Esophagus squamous epithelium (tissue), 4 donors: ENCODE data around the gene FBLN5.

Experiments
- POLR2A ChIP-seq, 4 donors: fragments of 450-650 bp; IDR thresholded peaks; one replicate each; pipeline ENCODE4 v1.6.1; 2017; ENCODE audit warnings: antibody characterized with exemption in 4 of 4, mild to moderate bottlenecking in 4 of 4, moderate library complexity in 3 of 4
- TF ChIP-seq, protein P1 (sequence below), 6 experiments: fragments of 450-650 bp in 4 of 6; fragments of 200-600 bp in 2 of 6; sonication (generic) in 2 of 6; IDR thresholded peaks; one replicate each; pipeline ENCODE4 v1.5.1; 2016 to 2019; ENCODE audit warnings: antibody characterized with exemption in 6 of 6, mild to moderate bottlenecking in 4 of 6, moderate library complexity in 4 of 6

DNA sequence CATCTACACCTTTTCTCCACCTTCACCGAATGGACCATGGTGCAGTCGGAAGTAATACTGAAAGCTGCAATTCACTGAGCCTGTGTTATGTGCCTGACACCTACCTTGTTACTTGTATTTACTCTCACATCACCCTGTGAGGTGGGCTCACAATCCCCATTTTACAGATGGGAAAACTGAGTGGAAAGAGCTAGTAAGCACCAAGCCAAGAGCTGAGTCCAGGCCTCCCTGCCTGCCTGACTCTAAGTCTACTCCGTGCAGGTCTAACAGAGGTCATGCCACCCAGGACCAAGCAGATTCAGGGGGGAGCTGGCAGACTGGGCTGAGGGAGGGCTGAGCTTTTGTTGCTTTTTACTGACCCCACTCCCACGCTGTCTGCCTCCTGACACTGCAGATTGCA, 51.1 kb downstream of the FBLN5 start:
- TF ChIP-seq POLR2A (IDR thresholded peaks at IDR 0.05), result no peak
- TF ChIP-seq, protein P1, sequence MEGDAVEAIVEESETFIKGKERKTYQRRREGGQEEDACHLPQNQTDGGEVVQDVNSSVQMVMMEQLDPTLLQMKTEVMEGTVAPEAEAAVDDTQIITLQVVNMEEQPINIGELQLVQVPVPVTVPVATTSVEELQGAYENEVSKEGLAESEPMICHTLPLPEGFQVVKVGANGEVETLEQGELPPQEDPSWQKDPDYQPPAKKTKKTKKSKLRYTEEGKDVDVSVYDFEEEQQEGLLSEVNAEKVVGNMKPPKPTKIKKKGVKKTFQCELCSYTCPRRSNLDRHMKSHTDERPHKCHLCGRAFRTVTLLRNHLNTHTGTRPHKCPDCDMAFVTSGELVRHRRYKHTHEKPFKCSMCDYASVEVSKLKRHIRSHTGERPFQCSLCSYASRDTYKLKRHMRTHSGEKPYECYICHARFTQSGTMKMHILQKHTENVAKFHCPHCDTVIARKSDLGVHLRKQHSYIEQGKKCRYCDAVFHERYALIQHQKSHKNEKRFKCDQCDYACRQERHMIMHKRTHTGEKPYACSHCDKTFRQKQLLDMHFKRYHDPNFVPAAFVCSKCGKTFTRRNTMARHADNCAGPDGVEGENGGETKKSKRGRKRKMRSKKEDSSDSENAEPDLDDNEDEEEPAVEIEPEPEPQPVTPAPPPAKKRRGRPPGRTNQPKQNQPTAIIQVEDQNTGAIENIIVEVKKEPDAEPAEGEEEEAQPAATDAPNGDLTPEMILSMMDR (IDR thresholded peaks at IDR 0.05), result no peak
